GM19035 (cell line): ENCODE measurements around the gene CELSR2.
"Not testable (repeated sequence)": the region's sequence is repeated elsewhere in the genome, so short reads cannot be mapped to it uniquely, and the experiment has no call there.

Source experiments
- ATAC-seq: cut with Tn5 transposase; IDR thresholded peaks from one replicate; pipeline ENCODE4 v1.9.1; 2021; ENCODE audit not compliant: unreplicated experiment

CELSR2 gene

GRCh38 chr1:109277434-109278204 is 28.3 kb downstream of the CELSR2 start:
- ATAC-seq, result peak; percentile 66

GRCh38 chr1:109279615-109280278 is 30.4 kb downstream of the CELSR2 start:
- ATAC-seq, result no peak

- no peak for ATAC-seq
Observed at GRCh38 chr1:109280862-109281261, 31.5 kb downstream of the CELSR2 start.

GRCh38 chr1:109281680-109282496 is 32.5 kb downstream of the CELSR2 start:
- ATAC-seq, result no peak

GRCh38 chr1:109282497-109282951 is 33.2 kb downstream of the CELSR2 start:
- no peak for ATAC-seq

GRCh38 chr1:109282952-109283747 is 33.8 kb downstream of the CELSR2 start, which contains the start of gene PSRC1:
Gene PSRC1, minus strand, starts transcription at chr1:109283145.
- peak; percentile 96 for ATAC-seq

GRCh38 chr1:109283748-109284600 is 34.6 kb downstream of the CELSR2 start:
- ATAC-seq, result no peak

GRCh38 chr1:109286762-109287161 is 37.4 kb downstream of the CELSR2 start:
- not testable (repeated sequence) for ATAC-seq

GRCh38 chr1:109290137-109290536 is 40.8 kb downstream of the CELSR2 start:
- ATAC-seq, result no peak

- no peak for ATAC-seq
Observed at GRCh38 chr1:109290998-109291397, 41.7 kb downstream of the CELSR2 start.

GRCh38 chr1:109292364-109292763 is 43.0 kb downstream of the CELSR2 start:
- no peak for ATAC-seq

GRCh38 chr1:109293026-109293425 is 43.7 kb downstream of the CELSR2 start:
- no peak for ATAC-seq

- ATAC-seq, result no peak
Observed at GRCh38 chr1:109294481-109294880, 45.1 kb downstream of the CELSR2 start.

- ATAC-seq, result no peak
Observed at GRCh38 chr1:109295712-109296415, 46.5 kb downstream of the CELSR2 start.

GRCh38 chr1:109296782-109297181 is 47.4 kb downstream of the CELSR2 start:
- no peak for ATAC-seq

GRCh38 chr1:109298666-109299557 is 49.6 kb downstream of the CELSR2 start:
- ATAC-seq, result no peak

- no peak for ATAC-seq
Observed at GRCh38 chr1:109299558-109300343, 50.4 kb downstream of the CELSR2 start.
